ENCODE measurements around the gene MYRF. TPM values are rescaled to one million over a fixed set of nuclear protein-coding genes. Genes with fewer than 3 reads are reported as not detected.
A peak's percentile ranks its signal among the peaks of the same experiment; 100 is the strongest.

The MYRF gene
- total RNA-seq, 3 donors from 2014 or later, result 7.8 to 15.6 (median 10.2) TPM

GRCh38 chr11:61814247-61814957, 62.0 kb downstream of the MYRF start:
- Histone ChIP-seq H3K9me3 (no peaks in the 10 kb centered on the region), H3K36me3 (ENCODE audit: low read depth) (no peaks in the 10 kb centered on the region), H3K4me1 (ENCODE audit: low read depth) (peaks cover 17% of the 10 kb centered on the region), H3K4me3 (no peak overlapping the region)
- intact Hi-C loops (cut with DNase I, micrococcal nuclease), result no loop called here
- ATAC-seq, result peak; percentile 43
- no peak for TF ChIP-seq CTCF (IDR thresholded peaks at IDR 0.05)
- DNase-seq, result peak in 2 of 3 donors; percentile 49 to 58

DNA sequence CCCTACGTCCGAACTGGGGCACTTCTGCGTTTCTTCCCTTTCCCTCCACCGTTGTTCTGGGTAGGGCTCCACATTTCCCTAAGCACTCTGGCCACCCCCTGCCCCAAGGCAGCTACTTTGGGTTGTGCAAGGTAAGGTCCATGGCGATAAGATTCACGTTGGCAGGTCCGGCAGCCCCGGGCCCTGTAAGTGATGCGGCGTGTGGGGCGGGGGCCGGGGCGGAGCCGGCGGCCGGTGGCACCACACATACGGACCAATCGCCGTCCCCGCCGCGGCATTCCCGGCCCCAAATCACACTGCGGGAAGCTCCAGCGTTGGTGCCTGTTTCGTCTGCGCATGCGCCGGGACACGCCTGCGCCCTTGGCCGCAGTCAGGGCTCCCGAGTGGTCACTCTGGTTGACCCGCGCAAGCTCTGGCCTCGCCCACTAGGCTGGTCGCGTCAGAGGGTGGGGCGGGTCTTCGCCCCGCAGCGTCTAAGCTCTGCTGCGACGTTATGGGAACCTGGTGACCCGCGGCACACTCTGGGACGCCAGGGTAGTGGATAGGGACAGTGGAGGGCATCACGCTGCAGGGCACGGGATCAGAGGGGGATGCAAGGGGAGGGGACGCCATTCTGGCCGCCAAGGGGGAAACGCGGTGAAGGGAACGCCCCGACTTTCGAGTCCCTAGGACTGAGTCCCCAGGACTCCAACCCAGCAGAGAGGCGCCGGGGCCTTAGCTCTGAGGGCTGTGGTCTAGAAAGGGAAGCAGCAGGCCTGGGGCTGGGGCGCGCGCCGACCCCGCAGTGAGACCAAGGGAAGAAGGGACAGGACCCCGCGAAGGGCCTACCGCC, 62.7 kb downstream of the MYRF start:
- intact Hi-C loops (cut with DNase I, micrococcal nuclease), result no loop called here
- DNase-seq (peak; percentile 83 to 92 (median 89)), ATAC-seq (peak; percentile 82)
- H3K9me3 ChIP-seq, result no peaks in the 10 kb centered on the region
- H3K36me3 ChIP-seq (ENCODE audit: low read depth), result no peaks in the 10 kb centered on the region
- no peak overlapping the region for H3K4me3 ChIP-seq
- H3K4me1 ChIP-seq (ENCODE audit: low read depth), result peaks cover 17% of the 10 kb centered on the region
- TF ChIP-seq CTCF (IDR thresholded peaks at IDR 0.05), result no peak

DNA sequence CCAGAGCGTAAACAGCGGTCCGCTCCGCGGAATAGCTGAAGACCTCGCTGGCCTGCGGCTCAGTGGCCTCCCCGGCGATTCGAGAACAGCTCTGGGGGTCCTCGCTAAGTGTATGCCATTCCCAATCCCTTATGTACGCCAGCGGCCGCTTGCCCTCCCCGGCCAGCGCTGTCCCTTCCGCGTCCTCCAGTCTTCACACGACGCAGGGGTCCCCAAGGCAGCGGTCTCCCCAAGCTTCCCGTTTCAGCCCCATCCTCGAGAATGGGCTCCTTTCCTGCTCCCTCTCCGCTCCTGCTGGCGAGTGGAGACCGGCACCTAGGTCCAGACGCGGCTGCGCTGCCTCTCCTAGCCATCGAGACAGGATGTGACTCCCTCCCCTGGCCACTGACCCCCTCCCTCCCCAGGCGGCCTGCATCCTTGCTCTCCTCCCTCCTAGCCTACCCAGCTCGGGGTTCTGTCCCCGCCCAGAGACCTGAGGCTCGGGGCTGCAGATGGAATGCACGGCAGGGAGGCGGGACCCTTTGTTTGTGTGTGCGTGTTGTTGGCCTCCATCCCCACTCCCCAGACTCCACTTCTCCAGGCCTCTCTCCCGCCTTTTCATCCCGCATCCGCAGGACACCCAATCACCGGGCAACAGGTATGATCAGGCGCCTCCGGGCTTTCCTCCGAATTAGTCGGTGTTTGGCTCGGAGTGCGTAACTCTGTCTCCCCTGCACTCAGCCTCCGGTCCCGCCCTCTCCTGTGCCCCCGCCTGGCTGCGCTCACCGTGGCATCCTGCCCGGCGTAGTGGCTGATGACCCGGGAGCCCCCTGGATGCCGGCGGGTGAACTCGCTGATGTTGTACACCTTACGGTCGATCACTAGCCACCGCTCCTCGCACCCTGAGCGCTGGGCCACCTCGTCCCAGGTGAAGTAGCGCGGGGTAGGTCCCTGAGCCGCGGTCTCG, 63.6 kb downstream of the MYRF start:
- peak overlapping the region; percentile 14 for H3K4me3 ChIP-seq
- no peak for TF ChIP-seq CTCF (IDR thresholded peaks at IDR 0.05)
- intact Hi-C loops (cut with DNase I, micrococcal nuclease), result no loop called here
- ATAC-seq, result peak; percentile 23
- no peaks in the 10 kb centered on the region for H3K36me3 ChIP-seq (ENCODE audit: low read depth)
- peaks cover 17% of the 10 kb centered on the region for H3K4me1 ChIP-seq (ENCODE audit: low read depth)
- DNase-seq, result peak; percentile 33 to 70 (median 63)
- no peaks in the 10 kb centered on the region for H3K9me3 ChIP-seq

GRCh38 chr11:61816736-61817455, 64.5 kb downstream of the MYRF start, which contains the start of gene FADS1:
TSS of gene FADS1 (minus strand) at chr11:61817003. CDS start at chr11:61816929, 74 bp downstream.
- intact Hi-C loops (cut with DNase I, micrococcal nuclease), result no loop called here
- H3K36me3 ChIP-seq (ENCODE audit: low read depth), result no peaks in the 10 kb centered on the region
- peak; percentile 75 to 88 (median 82) for DNase-seq
- peak within 1 kb of the TSS; percentile 14 for H3K4me3 ChIP-seq
- H3K4me1 ChIP-seq (ENCODE audit: low read depth), result peaks cover 17% of the 10 kb centered on the region
- ATAC-seq, result peak; percentile 45
- peak; percentile 22 for TF ChIP-seq CTCF (IDR thresholded peaks at IDR 0.05)
- H3K9me3 ChIP-seq, result no peaks in the 10 kb centered on the region

Data from mucosa of descending colon (tissue), 3 donors.